ENCODE results near the gene SHISA7. TPM values are rescaled to one million over a fixed set of nuclear protein-coding genes. Genes with fewer than 3 reads are reported as not detected.

SHISA7 gene
- total RNA-seq, 1 experiment from 2014 or later = not detected

DNA sequence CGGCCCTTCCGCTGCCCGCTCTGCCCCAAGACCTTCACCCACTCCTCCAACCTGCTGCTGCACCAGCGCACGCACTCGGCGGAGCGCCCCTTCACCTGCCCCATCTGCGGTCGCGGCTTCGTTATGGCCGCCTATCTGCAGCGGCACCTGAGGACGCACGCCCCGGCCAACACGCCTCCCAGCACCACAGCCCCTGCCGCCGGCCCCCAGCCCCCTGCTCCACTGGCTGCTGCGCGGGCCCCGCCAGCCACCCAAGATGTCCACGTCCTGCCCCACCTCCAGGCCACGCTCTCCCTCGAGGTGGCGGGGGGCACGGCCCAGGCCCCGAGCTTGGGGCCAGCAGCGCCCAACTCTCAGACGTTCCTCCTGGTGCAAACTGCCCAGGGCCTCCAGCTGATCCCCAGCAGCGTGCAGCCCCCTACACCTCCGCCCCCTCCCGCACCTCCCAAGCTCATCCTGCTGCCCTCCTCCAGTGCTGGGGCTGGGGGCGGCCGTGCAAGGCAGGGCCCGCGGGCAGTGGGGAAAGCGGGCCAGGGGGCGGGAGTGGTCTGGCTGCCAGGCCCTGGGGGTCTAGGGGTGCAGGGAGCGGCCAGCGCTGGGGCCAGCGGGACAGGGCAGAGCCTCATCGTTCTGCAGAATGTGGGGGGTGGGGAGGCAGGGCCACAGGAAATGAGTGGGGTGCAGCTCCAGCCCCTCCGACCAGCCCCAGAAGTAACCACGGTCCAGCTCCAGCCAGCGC lies 40.0 kb upstream of the SHISA7 start:
- DNase-seq (ENCODE audit: low spot score) = no peak
- in situ Hi-C loops (cut with HindIII; ENCODE audit: low sequenced_read_pairs) = no loop called here

DNA sequence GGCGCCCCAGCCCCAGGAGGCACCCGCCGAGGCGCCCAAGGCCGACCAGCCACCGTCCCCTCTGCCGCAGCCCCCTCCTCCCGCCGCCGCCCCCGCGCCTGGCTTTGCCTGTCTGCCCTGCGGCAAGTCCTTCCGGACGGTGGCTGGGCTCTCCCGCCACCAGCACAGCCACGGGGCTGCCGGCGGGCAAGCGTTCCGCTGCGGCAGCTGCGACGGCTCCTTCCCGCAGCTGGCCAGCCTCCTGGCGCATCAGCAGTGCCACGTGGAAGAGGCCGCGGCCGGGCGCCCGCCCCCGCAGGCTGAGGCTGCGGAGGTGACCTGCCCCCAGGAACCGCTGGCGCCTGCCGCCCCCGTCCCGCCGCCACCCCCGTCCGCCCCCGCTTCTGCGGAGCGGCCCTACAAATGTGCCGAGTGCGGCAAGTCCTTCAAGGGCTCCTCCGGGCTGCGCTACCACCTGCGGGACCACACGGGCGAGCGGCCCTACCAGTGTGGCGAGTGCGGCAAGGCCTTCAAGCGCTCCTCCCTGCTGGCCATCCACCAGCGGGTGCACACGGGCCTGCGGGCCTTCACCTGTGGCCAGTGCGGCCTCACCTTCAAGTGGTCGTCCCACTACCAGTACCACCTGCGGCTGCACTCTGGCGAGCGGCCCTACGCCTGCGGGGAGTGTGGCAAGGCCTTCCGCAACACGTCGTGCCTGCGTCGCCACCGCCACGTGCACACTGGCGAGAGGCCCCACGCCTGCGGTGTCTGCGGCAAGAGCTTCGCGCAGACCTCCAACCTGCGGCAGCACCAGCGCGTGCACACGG lies 39.3 kb upstream of the SHISA7 start:
- no peak for DNase-seq (ENCODE audit: low spot score)

GRCh38 chr19:55481794-55482155 lies 38.7 kb upstream of the SHISA7 start:
- DNase-seq (ENCODE audit: low spot score) = no peak

More for the DNA sequence above, 39.3 kb upstream of the SHISA7 start:
- in situ Hi-C loops (cut with HindIII; ENCODE audit: low sequenced_read_pairs) = no loop called here

GRCh38 chr19:55481148-55481793 lies 38.2 kb upstream of the SHISA7 start:
- in situ Hi-C loops (cut with HindIII; ENCODE audit: low sequenced_read_pairs) = no loop called here

More at GRCh38 chr19:55481794-55482155, 38.7 kb upstream of the SHISA7 start:
- in situ Hi-C loops (cut with HindIII; ENCODE audit: low sequenced_read_pairs) = no loop called here

GRCh38 chr19:55479451-55480230 lies 36.5 kb upstream of the SHISA7 start:
- DNase-seq (ENCODE audit: low spot score) = no peak
- in situ Hi-C loops (cut with HindIII; ENCODE audit: low sequenced_read_pairs) = no loop called here

More at GRCh38 chr19:55481148-55481793, 38.2 kb upstream of the SHISA7 start:
- DNase-seq (ENCODE audit: low spot score) = no peak

DNA sequence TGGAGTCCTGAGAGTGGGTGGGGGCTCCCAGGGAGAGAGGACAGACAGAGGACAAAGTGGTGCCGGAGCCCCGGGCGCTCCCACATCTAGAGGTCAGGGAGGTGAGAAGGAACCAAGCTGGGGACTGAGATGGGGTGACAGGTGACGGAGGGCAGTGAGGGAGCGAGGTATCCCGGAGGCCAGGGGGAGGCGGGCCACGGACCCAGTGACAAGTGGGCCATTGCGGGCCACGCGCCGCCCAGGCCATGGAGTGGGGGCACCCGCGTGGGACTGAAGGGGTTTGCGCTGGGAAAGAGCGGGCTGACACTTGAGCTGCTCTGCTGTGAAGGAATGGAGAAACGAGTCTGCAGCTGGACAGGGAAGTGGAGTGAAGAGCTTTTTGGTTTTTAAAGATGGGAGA lies 35.9 kb upstream of the SHISA7 start:
- DNase-seq (ENCODE audit: low spot score) = no peak
- in situ Hi-C loops (cut with HindIII; ENCODE audit: low sequenced_read_pairs) = no loop called here

GRCh38 chr19:55478364-55478763 lies 35.3 kb upstream of the SHISA7 start:
- in situ Hi-C loops (cut with HindIII; ENCODE audit: low sequenced_read_pairs) = no loop called here
- no peak for DNase-seq (ENCODE audit: low spot score)

DNA sequence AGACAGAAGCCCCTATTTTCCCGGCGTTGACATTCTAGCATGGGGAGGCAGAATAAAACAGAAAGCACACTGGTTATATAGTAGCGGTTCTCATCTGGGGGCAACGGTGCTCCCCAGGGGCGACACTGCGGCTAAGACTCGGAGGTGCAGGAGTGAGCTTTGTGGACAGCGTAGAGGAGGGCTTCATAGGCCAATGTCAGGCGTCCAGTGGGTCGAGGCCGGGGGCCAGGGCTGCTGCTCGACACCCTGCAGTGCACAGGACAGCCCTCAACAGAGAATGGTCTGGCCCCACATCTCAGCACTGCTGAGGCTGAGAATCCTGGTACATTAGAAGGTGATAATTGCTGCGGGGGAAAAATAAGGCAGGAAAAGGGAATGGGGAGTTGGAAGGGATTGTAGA lies 34.8 kb upstream of the SHISA7 start:
- no peak for DNase-seq (ENCODE audit: low spot score)
- in situ Hi-C loops (cut with HindIII; ENCODE audit: low sequenced_read_pairs) = no loop called here

GRCh38 chr19:55476100-55476775 lies 33.1 kb upstream of the SHISA7 start, which contains the start of gene ZNF628:
TSS of gene ZNF628 (plus strand) at chr19:55476617. CDS start at chr19:55479911, 3,294 bp downstream.
- DNase-seq (ENCODE audit: low spot score) = peak; percentile 99
- in situ Hi-C loops (cut with HindIII; ENCODE audit: low sequenced_read_pairs) = no loop called here

DNA sequence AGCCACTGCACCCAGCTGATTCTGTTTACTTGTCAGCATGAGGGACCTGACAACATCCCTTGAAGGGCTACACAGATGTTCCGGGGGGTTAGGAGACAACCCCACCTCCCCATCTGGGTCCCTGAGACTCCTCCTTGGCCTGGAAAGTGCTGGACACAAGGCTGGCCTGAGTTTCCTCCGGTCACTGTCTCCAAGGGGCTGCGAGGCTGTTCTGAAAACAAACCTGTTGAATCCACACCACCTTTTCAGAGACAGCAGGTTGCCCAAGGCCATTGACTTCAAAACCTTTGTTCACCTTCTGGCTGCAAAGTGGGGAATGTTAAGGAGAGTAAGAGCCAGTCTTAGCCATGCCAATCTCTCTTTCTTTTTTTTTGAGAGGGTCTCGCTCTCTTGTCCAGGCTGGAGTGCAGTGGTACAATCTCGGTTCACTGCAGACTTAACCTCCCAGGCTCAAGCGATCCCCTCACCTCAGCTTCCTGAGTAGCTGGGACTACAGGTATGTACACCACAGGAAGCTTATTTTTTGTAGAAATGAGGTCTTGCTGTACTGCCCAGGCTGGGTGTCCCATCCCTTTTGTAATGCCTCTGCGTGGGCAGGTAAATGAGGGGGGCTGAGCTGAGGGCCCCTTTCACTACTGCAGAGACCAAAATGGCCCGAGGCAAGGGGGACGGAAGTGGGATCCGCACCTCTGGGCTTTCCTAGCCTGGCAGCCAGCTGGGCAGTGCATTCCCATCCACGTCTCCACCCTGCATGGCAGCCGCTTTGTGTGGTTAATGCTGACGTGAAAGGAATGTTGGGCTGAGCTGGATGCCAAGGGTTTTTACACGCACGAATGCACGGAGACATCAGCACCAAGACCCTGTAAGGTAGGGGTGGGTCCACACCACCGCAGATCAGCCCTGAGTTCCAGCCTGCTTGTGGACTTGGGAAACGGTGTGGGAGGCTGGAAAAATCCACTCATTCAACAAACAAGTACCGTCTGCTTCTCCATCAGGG lies 31.5 kb upstream of the SHISA7 start:
- in situ Hi-C loops (cut with HindIII; ENCODE audit: low sequenced_read_pairs) = no loop called here
- DNase-seq (ENCODE audit: low spot score) = no peak

DNA sequence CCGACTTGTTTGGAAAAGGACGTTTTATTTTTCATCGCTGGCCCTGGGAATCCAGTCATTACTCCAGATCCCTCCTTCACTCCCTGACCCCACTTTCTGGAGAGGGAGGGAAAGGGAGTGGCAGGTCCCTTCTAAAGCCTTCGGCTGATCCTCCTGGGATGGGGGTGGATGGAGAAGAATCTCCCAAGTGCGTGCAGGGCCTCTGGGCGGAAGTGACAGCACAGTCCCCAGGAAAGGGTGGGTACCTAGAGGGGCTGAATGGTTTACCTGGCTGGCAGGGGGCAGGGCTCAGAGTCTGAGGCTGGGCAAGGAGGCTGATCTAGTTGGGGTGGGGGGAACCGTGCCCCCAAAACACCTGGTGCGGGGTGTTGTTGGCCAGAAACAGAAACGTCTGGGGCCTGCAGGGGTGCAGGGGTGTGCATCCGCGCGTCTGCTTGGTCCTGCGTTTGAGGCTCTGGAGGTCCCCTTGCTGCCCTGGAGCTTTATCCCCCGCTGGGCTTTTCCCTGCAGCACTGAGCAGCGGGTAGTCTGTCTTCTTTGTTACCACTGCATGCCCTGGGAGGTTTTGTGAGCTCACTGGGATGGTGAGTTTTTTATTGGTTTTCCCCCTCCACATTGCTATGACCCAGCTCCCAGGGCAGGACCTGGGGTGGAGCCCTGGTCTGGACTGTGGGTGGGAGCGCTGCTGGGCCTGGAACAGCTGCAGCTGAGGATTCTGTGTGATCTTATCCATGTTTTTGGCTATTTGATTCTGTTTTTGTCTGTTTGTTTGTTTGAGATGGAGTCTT lies 30.3 kb upstream of the SHISA7 start:
- in situ Hi-C loops (cut with HindIII; ENCODE audit: low sequenced_read_pairs) = no loop called here
- DNase-seq (ENCODE audit: low spot score) = no peak

GRCh38 chr19:55472463-55472862 lies 29.4 kb upstream of the SHISA7 start:
- no peak for DNase-seq (ENCODE audit: low spot score)
- in situ Hi-C loops (cut with HindIII; ENCODE audit: low sequenced_read_pairs) = no loop called here

- no peak for DNase-seq (ENCODE audit: low spot score)
- in situ Hi-C loops (cut with HindIII; ENCODE audit: low sequenced_read_pairs) = no loop called here
These were observed 28.2 kb upstream of the SHISA7 start for GRCh38 chr19:55471266-55471665.

DNA sequence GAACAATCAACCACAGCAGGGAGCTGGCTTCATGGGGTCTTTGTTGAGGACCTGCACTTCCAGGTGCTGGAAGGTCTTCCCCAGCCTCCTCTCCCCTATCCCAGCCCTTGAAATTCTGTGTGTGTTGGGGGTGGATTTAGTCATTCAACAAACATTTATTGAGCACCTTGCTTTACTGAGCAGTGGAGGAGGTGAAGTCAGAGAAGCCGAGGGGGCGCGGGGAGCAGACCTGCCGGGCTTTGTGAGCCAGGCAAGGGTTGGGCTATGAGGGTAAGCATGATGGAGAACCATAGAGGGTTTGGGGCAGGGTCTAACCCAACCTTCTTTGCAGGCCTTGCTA lies 24.9 kb upstream of the SHISA7 start:
- DNase-seq (ENCODE audit: low spot score) = no peak
- in situ Hi-C loops (cut with HindIII; ENCODE audit: low sequenced_read_pairs) = no loop called here

DNA sequence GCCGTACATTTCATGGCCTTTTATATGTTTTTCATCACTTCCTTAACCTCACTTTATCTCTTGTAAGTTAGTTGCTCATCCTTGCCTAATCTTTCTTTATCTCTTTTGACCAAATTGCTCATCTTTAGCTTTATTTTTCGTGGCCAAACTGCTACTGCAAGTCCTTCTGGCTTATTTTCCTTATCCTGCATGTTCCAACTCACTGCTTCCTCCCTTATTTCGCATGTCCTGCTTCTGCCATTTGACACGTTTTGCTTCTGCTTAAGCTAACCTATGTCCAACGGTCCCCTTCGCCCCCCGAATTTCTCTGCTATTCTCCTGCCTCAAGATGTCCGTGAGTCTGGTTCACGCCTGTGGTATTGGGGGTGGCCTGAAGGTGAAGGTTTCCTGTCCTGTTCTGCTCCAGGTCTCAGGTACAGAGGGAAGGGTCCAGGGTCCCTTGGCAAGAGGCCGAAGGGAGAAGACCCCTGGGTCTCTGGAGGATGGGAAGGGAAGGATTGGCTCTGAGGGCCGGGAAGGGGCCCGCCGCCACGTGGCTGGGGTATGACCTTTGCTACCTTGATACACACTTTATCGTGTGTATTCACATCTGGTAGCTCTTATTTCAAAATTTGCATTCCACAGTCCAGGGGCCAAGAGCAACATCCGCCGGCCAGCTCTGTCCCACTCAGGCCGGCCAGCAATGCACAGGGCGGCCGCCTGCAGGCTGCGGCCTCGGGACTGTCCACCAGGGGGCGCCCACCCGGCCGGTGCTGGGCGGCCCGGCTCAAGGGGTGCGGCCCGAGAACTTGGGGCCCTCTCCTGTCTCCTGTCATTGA lies 24.3 kb upstream of the SHISA7 start:
- in situ Hi-C loops (cut with HindIII; ENCODE audit: low sequenced_read_pairs) = no loop called here
- peak; percentile 38 for DNase-seq (ENCODE audit: low spot score)

DNA sequence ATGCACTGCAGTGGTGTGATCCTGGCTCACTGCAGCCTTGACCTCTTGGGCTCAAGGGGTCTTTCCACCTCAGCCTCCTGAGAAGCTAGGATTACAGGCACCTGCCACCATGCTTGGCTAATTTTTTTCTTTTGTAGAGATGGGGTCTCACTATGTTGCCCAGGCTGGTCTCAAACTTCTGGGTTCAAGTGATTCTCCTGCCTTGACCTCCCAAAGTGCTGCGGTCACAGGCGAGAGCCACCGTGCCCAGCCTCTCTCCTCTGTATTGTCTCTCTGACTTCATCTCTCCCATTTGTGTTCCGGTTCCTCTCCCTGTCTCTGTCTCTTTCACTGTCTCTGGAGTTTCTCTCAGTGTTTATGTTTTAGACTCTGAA lies 23.1 kb upstream of the SHISA7 start:
- DNase-seq (ENCODE audit: low spot score) = no peak
- in situ Hi-C loops (cut with HindIII; ENCODE audit: low sequenced_read_pairs) = no loop called here

Data from G401 (cell line).